KG1 (cell line): ENCODE measurements around the gene SYT7.
"Not testable (repeated sequence)": the region's sequence is repeated elsewhere in the genome, so short reads cannot be mapped to it uniquely, and the experiment has no call there.

Source experiments
- DNase-seq: peaks from one replicate; lab custom pipeline; 2025; lab: John Stamatoyannopoulos, UW

Gene SYT7

GRCh38 chr11:61496602-61497400, 84.1 kb downstream of the SYT7 start:
- no peak for DNase-seq

GRCh38 chr11:61495801-61496601, 84.9 kb downstream of the SYT7 start:
- no peak for DNase-seq

GRCh38 chr11:61494381-61494961, 86.4 kb downstream of the SYT7 start:
- no peak for DNase-seq

- no peak for DNase-seq
Observed at GRCh38 chr11:61491736-61492395, 89.0 kb downstream of the SYT7 start.

GRCh38 chr11:61489833-61490721, 90.8 kb downstream of the SYT7 start:
- no peak for DNase-seq

GRCh38 chr11:61488651-61489291, 92.1 kb downstream of the SYT7 start:
- DNase-seq, result no peak

- DNase-seq, result no peak
Observed at GRCh38 chr11:61487342-61488025, 93.4 kb downstream of the SYT7 start.

- no peak for DNase-seq
Observed at GRCh38 chr11:61486779-61487178, 94.1 kb downstream of the SYT7 start.

GRCh38 chr11:61486011-61486620, 94.8 kb downstream of the SYT7 start:
- DNase-seq, result no peak

- DNase-seq, result no peak
Observed at GRCh38 chr11:61485080-61485479, 95.8 kb downstream of the SYT7 start.

- DNase-seq, result no peak
Observed at GRCh38 chr11:61484541-61484940, 96.3 kb downstream of the SYT7 start.

GRCh38 chr11:61482513-61482912, 98.4 kb downstream of the SYT7 start:
- no peak for DNase-seq

- no peak for DNase-seq
Observed at GRCh38 chr11:61481806-61482205, 99.1 kb downstream of the SYT7 start.

- no peak for DNase-seq
Observed at GRCh38 chr11:61480994-61481335, 99.9 kb downstream of the SYT7 start.

- DNase-seq, result no peak
Observed at GRCh38 chr11:61480261-61480993, 100.4 kb downstream of the SYT7 start.

GRCh38 chr11:61479360-61480058, 101.4 kb downstream of the SYT7 start:
- not testable (repeated sequence) for DNase-seq

GRCh38 chr11:61477727-61478148, 103.1 kb downstream of the SYT7 start:
- no peak for DNase-seq

- no peak for DNase-seq
Observed at GRCh38 chr11:61477126-61477525, 103.8 kb downstream of the SYT7 start.

- no peak for DNase-seq
Observed at GRCh38 chr11:61476371-61476770, 104.5 kb downstream of the SYT7 start.
